ELF-1 (cell line): ENCODE measurements around the gene MRPL19.
"Not testable (repeated sequence)": the region's sequence is repeated elsewhere in the genome, so short reads cannot be mapped to it uniquely, and the experiment has no call there.

ENCODE experiments used
- DNase-seq: peaks from one replicate; pipeline ENCODE4 v3.0.0-alpha.2; 2016; ENCODE audit warnings: low read depth, low spot score

Gene MRPL19

GRCh38 chr2:75667884-75668283, 21.3 kb downstream of the MRPL19 start:
- no peak for DNase-seq

DNA sequence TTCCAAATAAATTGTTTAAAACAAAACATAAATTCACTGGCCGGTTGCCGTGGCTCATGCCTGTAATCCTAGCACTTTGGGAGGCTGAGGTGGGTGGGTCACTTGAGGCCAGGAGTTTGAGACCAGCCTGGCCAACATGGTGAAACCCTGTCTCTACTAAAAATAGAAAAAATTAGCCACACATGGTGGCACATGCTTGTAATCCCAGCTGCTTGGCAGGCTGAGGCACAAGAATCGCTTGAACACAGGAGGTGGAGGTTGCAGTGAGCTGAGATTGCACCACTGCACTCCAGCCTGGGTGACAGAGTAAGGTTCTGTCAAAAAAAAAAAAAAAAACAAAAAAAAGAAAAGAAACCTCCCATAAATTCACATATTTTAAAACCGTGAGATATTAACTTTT, 28.8 kb downstream of the MRPL19 start:
- not testable (repeated sequence) for DNase-seq

- no peak for DNase-seq
Observed at GRCh38 chr2:75675908-75676307, 29.3 kb downstream of the MRPL19 start.

DNA sequence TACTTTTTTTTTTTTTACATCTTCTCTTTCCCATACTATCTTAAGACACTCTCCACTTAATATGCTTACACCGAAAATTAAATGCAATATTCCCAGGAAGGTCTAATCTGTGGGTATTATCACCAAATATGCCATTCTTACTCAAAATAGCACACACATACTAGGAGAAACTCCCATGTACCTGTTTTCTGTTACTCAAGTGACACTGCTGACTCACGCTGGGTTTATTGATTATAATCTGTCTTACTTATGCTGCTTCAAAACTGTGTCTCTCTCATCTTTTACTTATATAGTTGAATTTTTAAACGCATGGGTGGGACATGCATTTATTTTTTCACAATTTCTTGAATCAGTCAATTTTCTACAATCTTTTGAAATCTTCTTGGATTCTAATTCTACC, 29.9 kb downstream of the MRPL19 start:
- no peak for DNase-seq

DNA sequence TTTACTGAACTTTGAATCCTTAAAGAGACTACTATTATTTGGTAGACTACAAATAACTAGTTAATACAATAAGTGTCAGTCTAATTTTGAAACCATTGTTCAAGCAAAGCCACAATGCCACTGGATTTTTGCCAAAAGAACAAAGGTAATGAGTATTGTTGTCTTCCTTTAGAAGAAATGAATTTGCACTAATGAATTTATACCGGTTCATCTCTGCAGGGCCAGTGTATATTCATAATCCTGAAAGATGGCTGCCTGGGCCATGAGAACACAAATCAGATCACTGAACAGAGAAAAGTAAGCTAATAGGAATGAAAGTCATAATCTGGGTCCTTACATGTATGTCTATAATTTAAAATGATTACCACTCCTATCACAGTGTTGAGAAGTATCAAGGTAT, 33.0 kb downstream of the MRPL19 start:
- DNase-seq: no peak

- no peak for DNase-seq
Observed at GRCh38 chr2:75680402-75680801, 33.8 kb downstream of the MRPL19 start.

GRCh38 chr2:75683430-75683829, 36.8 kb downstream of the MRPL19 start:
- not testable (repeated sequence) for DNase-seq

GRCh38 chr2:75688196-75688595, 41.6 kb downstream of the MRPL19 start:
- no peak for DNase-seq

DNA sequence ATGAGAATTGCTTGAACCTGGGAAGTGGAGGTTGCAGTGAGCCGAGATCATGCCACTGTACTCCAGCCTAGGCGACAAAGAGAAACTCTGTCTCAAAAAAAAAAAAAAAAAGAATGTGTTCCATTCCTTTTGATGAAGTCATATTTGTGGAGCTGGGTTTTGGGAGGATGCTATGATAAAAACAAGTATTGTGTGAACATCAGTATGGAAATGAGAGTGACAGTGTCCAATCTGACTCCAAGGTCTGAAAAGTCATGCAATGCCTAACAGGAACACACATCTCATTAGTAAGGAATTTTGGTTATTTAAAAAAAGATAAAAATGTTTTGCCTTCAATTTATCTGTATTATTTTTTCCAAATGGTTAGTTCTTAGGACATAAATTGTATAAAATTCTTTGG, 52.3 kb downstream of the MRPL19 start:
- no peak for DNase-seq

- DNase-seq: no peak
Observed at GRCh38 chr2:75702593-75702992, 56.0 kb downstream of the MRPL19 start.

GRCh38 chr2:75703589-75704287, 57.2 kb downstream of the MRPL19 start:
- no peak for DNase-seq

DNA sequence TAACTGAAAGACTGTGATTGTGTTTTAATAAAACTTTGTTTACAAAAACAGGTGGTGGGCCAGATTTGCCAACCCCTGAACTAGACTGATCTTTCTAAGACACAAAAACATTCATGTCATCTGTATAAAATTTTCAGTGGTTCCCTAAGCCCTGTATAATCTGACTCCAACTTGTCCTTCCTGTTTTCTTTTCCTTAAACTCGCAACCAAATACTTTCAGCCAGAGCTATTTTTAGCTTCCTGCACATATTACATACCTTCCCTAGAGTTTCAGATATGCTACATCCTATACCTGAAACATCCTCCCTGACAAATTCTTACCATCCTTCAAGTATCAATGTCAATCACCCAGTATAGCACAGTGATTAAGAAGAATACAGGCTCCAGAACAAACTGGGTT, 59.3 kb downstream of the MRPL19 start:
- no peak for DNase-seq

GRCh38 chr2:75707901-75708300, 61.3 kb downstream of the MRPL19 start:
- no peak for DNase-seq

DNA sequence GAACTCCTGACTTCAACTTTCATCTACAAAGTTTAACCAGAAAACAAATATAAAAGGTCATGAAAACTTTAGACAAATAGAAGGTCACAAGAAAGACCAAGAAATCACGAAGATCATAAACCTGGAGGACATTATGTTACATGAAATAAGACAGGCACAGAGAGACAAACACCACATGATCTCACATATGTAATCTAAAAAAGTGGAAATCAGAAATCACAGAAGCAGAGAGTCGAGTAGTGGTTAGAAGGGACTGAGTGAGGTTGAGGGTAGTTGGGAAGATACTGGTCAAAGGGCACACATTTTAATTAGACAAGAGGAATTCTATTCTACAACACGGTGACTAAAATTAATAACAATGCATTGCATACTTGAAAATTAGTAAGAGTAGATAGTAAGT, 62.7 kb downstream of the MRPL19 start:
- DNase-seq: no peak

- no peak for DNase-seq
Observed at GRCh38 chr2:75710220-75710576, 63.6 kb downstream of the MRPL19 start.

DNA sequence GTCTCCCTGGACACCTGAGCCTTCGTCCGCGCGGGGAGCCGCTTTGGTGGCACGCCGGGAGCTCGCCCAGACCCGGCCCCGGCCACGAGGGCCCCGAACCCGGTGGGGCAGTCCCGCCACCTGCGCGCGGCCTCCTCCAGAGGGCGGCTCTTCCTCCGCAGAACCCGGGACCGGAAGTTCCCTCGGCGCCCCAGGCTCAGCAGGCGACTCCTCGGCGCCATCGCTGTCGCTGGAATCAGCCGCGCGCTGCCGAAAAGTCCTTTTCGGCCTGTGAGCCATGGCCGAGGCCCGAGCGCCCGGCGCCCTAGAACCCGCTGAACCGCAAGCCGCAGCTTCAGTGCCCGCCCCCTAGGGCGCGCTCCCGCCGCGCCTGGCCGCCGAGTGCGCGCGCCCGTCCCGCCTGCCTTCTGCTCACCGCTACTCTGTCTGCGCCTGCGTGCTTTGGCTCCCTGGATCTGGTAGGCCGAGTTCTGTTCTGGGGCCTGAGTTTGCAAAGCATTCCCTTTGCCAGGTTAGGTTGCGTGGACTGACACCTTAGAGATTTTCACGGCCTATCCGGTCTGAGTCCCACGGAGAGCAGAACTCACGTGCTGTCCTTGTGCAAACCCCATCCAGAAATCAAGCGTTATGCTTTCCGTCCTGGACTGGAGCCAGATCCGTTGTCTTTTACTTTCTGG, 64.1 kb downstream of the MRPL19 start, which contains the start of gene GCFC2:
Gene GCFC2, minus strand, starts transcription at position 339 of the 677 bp plus-strand sequence. Its CDS starts 60 bp downstream, at position 279.
- DNase-seq: peak; percentile 95

DNA sequence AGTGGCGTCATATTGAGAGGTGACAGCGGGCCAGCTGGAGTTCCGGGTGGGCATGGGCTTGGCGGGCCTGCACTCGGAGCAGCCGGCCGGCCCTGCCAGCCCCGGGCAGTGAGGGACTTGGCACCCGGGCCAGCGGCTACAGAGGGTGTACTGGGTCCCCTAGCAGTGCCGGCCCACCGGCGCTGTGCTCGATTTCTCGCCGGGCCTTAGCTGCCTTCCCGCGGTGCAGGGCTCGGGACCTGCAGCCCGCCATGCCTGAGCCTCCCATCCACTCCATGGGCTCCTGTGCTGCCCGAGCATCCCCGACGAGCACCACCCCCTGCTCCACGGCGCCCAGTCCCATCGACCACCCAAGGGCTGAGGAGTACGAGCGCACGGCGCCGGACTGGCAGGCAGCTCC, 65.0 kb downstream of the MRPL19 start:
- not testable (repeated sequence) for DNase-seq

DNA sequence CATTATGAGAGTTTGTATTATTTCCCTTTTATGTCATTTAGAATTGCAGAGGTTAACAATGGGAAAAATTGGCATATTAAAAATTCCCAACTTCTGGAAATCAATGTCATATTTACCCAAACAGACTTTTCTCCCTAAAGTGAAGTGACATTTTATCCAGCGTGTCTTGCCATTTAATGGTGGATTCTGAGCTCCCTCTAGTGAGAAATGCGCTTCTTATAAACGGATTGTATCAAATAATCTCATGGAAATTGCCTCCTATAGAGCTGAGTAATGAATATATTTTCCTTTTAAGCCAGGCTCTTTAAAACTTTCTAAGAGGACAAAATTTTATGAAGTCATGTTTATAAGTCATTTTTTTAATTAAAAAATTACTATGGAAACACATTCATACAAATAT, 69.8 kb downstream of the MRPL19 start:
- no peak for DNase-seq

DNA sequence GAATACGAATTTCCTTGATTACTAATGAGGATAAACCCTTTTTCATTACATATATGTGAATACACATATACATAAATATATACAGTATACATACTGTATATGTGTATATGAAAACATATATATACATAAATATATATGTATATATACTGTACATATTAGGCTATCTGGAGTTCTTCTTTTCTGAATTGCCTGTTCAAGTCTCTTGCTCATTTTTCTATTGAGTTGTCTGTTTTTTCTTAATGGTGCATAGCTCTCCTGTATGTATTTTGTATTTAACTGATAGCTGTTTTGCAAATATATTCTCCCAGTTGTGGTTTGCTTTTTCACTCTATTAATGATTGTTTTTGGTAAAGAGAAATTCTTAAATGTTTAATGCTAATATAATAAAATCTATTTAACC, 73.0 kb downstream of the MRPL19 start:
- DNase-seq: no peak

- DNase-seq: no peak
Observed at GRCh38 chr2:75720525-75720924, 73.9 kb downstream of the MRPL19 start.

DNA sequence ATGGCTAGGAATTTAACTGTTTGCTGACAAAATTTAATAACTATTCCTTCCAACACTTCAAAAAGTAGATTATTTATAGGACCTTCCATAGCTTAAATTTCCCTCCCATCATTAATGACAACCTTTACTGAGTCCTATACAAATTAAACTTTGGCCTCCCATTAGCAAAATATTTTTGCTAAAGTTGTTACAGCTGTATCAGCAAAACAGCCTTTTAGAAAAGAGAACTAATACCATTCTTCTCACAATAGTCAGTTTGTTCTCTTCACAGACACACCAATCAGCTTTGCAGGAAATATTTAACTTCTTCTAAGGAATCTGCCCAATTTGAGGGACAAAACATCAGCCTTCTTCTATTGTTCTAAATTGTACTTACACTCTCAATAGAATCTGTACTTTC, 76.1 kb downstream of the MRPL19 start:
- no peak for DNase-seq

DNA sequence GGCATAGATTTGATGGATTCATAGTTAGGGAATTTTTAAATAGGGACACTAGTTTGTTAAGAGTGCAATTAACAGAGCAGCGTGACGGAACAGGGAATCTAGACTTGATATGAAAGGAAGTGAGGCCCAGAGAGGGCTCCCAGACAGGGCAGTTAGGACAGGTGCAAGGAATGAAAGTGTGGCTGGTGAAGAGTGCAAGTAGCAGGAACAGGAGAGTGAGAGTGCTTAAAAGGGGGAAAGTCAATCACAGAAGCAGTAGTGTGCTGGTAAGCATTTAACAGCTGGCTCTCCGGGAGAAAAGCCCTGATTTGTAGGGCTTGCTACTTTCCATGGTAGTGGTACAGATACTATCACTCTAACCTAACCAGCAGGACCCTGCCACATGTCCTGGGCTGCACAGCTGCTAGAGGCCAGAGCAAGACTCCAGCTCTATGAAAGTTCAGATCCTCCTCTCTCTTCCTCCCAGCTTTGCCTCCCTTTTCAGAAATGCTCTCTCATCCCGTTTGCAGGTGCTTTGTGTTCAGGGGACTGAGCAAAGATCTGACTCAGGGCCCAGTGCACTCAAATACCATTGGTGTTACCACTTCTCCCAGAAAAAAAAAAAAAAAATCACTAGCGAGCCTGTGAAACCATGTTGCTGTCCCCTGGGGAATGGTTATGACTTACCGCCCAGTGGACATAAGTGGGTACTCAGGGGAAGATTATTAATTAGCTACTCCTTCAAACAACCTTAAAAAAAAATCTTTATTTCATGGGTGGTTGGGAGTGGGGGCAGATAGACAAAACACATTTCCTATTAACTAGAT, 82.2 kb downstream of the MRPL19 start:
- DNase-seq: no peak

DNA sequence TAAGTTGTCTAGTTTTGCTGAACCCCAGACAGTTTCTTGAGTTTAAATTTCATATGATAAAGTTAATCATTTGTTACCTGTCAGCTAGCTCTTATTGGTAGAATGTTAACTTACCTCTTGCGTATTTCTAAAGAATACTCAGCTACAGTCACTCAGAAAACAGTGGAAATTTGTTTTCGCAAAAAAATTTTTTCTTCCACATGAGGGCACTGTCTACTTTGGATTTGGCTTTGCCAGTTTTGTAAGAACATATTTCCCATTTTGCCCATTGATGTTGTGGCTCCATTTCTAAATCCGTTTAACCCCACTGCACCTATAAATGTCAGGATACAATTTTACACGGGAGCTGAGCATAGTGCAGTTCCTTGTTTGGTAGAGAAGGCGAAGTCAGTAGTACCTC, 83.3 kb downstream of the MRPL19 start:
- DNase-seq: no peak
